22Rv1 (cell line): ENCODE data around the gene AGRN.

Experiments used
- CTCF ChIP-seq: fragments of 450-650 bp; IDR thresholded peaks from 2 replicates; pipeline ENCODE4 v1.5.1; 2017; ENCODE audit warnings: mild to moderate bottlenecking
- ZFX ChIP-seq: fragments of 450-650 bp; IDR thresholded peaks from 2 replicates; pipeline ENCODE4 v1.6.1; 2017; ENCODE audit warnings: antibody characterized with exemption, borderline replicate concordance

- TF ChIP-seq CTCF (no peak), ZFX (no peak)
Measured at GRCh38 chr1:1088801-1089680, 69.1 kb downstream of the AGRN start.
